HL-60 (cell line): ENCODE measurements around the gene MOB3A.

Experiments
- DNase-seq, 2 experiments: peaks; one replicate each; pipeline ENCODE4 v3.0.0-alpha.2; 2010 to 2020; ENCODE audit warnings: low read depth in 1 of 2, low spot score in 1 of 2
- H3K27ac ChIP-seq: fragments of 250-450 bp; sonication (Bioruptor Pico); replicated peaks from 2 replicates; pipeline ENCODE4 v1.5.1; 2020; ENCODE audit warnings: mild to moderate bottlenecking, moderate library complexity
- H3K27me3 ChIP-seq: fragments of 250-450 bp; sonication (Bioruptor Pico); 2 replicates; pipeline ENCODE4 v1.5.1; 2021; ENCODE audit warnings: mild to moderate bottlenecking, moderate library complexity; ENCODE audit not compliant: insufficient read depth, poor library complexity, severe bottlenecking
- H3K4me3 ChIP-seq: replicated peaks from 2 replicates; pipeline ENCODE4 v1.5.1; 2011; ENCODE audit warnings: mild to moderate bottlenecking, control low read depth, low read length; ENCODE audit not compliant: insufficient read depth
- GABPA ChIP-seq: IDR thresholded peaks from 2 replicates; pipeline ENCODE4 v1.6.1; 2012; ENCODE audit warnings: low read depth
- POLR2AphosphoS5 ChIP-seq: IDR thresholded peaks from 2 replicates; pipeline ENCODE4 v1.6.1; 2012; ENCODE audit warnings: low read depth
- SPI1 ChIP-seq: IDR thresholded peaks from 2 replicates; pipeline ENCODE4 v1.6.1; 2012; ENCODE audit warnings: low read depth, mild to moderate bottlenecking, borderline replicate concordance
- TF ChIP-seq, protein P1 (sequence below): IDR thresholded peaks from 2 replicates; pipeline ENCODE4 v1.6.1; 2012; ENCODE audit warnings: low read depth; ENCODE audit not compliant: insufficient replicate concordance
- TF ChIP-seq, protein P2 (sequence below): IDR thresholded peaks from one replicate; pipeline ENCODE4 v1.5.1; 2011; ENCODE audit warnings: low read length, control low read depth, inconsistent platforms; ENCODE audit not compliant: insufficient read depth

Gene MOB3A

DNA sequence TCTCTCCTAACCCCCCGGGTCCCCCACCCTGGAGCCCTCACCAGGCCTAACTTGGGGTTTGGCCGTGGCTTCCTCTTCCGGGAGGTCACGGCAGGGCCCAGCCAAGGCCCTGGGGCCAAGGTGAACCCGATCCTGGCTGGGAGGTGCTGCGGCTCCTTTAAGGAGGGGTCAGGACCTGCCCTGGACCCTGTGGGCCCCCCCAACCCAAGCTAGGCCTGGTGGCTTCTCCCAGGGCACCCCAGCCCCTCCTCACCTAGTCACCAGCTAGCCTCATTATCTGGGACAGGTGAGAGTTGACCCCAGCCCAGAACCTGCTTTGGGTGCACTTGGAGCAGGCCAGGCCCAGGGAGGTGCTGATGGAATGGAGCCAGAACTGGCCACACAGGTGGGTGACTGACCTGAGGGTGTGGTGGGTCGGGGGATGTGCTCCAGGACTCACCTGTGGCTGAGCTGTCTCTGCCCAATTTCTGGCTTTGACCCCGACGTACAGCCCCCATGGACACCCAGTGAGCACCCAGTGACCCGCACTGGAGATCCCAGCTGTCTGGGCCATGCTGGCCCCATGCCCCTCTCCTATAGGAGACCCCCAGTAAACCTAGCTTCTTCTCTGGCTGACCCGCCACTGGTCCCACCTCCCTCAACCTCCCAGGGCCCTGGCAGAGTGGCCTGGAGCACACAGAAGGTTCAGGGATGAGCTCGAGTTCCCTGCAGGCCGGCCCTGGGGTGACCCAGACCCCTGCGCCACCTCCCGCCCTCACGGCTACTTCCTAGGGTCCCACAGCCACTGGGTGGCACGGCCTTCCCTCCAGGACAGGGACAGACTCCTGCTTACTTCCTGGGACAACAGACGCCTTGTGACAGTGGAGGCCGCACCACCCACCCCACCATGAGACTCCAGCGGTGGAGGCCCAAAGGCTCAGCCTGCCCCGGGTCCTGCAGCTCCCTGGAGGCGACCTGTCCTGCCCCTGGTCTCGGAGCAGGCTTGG lies 38.3 kb downstream of the MOB3A start:
- TF ChIP-seq, protein P1, sequence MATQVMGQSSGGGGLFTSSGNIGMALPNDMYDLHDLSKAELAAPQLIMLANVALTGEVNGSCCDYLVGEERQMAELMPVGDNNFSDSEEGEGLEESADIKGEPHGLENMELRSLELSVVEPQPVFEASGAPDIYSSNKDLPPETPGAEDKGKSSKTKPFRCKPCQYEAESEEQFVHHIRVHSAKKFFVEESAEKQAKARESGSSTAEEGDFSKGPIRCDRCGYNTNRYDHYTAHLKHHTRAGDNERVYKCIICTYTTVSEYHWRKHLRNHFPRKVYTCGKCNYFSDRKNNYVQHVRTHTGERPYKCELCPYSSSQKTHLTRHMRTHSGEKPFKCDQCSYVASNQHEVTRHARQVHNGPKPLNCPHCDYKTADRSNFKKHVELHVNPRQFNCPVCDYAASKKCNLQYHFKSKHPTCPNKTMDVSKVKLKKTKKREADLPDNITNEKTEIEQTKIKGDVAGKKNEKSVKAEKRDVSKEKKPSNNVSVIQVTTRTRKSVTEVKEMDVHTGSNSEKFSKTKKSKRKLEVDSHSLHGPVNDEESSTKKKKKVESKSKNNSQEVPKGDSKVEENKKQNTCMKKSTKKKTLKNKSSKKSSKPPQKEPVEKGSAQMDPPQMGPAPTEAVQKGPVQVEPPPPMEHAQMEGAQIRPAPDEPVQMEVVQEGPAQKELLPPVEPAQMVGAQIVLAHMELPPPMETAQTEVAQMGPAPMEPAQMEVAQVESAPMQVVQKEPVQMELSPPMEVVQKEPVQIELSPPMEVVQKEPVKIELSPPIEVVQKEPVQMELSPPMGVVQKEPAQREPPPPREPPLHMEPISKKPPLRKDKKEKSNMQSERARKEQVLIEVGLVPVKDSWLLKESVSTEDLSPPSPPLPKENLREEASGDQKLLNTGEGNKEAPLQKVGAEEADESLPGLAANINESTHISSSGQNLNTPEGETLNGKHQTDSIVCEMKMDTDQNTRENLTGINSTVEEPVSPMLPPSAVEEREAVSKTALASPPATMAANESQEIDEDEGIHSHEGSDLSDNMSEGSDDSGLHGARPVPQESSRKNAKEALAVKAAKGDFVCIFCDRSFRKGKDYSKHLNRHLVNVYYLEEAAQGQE = no peak
- TF ChIP-seq GABPA = no peak
- no peak for TF ChIP-seq SPI1
- TF ChIP-seq POLR2AphosphoS5 = no peak
- TF ChIP-seq, protein P2, sequence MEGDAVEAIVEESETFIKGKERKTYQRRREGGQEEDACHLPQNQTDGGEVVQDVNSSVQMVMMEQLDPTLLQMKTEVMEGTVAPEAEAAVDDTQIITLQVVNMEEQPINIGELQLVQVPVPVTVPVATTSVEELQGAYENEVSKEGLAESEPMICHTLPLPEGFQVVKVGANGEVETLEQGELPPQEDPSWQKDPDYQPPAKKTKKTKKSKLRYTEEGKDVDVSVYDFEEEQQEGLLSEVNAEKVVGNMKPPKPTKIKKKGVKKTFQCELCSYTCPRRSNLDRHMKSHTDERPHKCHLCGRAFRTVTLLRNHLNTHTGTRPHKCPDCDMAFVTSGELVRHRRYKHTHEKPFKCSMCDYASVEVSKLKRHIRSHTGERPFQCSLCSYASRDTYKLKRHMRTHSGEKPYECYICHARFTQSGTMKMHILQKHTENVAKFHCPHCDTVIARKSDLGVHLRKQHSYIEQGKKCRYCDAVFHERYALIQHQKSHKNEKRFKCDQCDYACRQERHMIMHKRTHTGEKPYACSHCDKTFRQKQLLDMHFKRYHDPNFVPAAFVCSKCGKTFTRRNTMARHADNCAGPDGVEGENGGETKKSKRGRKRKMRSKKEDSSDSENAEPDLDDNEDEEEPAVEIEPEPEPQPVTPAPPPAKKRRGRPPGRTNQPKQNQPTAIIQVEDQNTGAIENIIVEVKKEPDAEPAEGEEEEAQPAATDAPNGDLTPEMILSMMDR = no peak
- DNase-seq = no peak
- Histone ChIP-seq H3K4me3 (no peak overlapping the region), H3K27ac (peak overlapping the region; percentile 32), H3K27me3 (no peaks in the 10 kb centered on the region)

GRCh38 chr19:2056837-2057192 lies 39.3 kb downstream of the MOB3A start:
- Histone ChIP-seq H3K27me3 (no peaks in the 10 kb centered on the region), H3K4me3 (no peak overlapping the region), H3K27ac (peak overlapping the region; percentile 20)
- TF ChIP-seq, protein P2 = no peak
- TF ChIP-seq SPI1 = no peak
- no peak for TF ChIP-seq POLR2AphosphoS5
- TF ChIP-seq, protein P1 = no peak
- TF ChIP-seq GABPA = no peak
- no peak for DNase-seq

- H3K27me3 ChIP-seq = no peaks in the 10 kb centered on the region
- H3K4me3 ChIP-seq = no peak overlapping the region
- peak overlapping the region; percentile 38 for H3K27ac ChIP-seq
- peak in 1 of 2 experiments; percentile 26 for DNase-seq
- TF ChIP-seq, protein P2 = no peak
- TF ChIP-seq, protein P1 = no peak
- TF ChIP-seq SPI1 = no peak
- no peak for TF ChIP-seq POLR2AphosphoS5
- TF ChIP-seq GABPA = no peak
Observed at GRCh38 chr19:2055931-2056836, 39.9 kb downstream of the MOB3A start.
